ENCODE measurements around the gene RAPH1. TPM values are rescaled to one million over a fixed set of nuclear protein-coding genes. Genes with fewer than 3 reads are reported as not detected.
"Not testable (repeated sequence)": the region's sequence is repeated elsewhere in the genome, so short reads cannot be mapped to it uniquely, and the experiment has no call there.

The RAPH1 gene
- total RNA-seq, 4 donors from 2014 or later, result 17.1 to 39.6 (median 21.7) TPM

DNA sequence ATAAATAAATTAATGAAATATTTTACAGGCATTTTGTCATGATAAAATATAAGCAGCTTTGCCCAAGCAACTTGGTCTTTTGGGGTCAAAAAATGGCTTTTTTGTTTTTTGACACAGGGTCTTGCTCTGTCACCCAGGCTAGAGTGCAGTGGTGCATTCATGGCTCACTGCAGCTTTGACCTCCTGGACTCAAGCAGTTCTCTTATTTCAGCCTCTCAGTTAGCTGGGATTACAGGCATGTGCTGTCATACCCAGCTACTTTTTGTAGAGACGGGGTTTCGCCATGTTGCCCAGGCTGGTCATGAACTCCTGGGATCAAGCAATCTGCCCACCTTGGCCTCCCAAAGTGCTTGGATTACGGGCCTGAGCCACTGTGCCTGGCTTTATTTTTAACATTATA lies 155.9 kb downstream of the RAPH1 start:
- Histone ChIP-seq H3K4me3 (no peak overlapping the region), H3K4me1 (no peaks in the 10 kb centered on the region), H3K27me3 (no peaks in the 10 kb centered on the region), H3K9me3 (no peaks in the 10 kb centered on the region), H3K27ac (no peak overlapping the region), H3K36me3 (peaks cover 0 to 5% of the 10 kb centered on the region in 2 donors)
- 91 to 100% methylated on average over 2 to 3 of the region's 3 CpGs for WGBS, 2 donors (ENCODE audit: low coverage in 1 of 2)
- no peak for ATAC-seq
- TF ChIP-seq POLR2AphosphoS5 (IDR thresholded peaks at IDR 0.05), result no peak
- TF ChIP-seq POLR2A (IDR thresholded peaks at IDR 0.05), result no peak
- no peak for TF ChIP-seq EP300 (IDR thresholded peaks at IDR 0.05)
- TF ChIP-seq, protein P1, sequence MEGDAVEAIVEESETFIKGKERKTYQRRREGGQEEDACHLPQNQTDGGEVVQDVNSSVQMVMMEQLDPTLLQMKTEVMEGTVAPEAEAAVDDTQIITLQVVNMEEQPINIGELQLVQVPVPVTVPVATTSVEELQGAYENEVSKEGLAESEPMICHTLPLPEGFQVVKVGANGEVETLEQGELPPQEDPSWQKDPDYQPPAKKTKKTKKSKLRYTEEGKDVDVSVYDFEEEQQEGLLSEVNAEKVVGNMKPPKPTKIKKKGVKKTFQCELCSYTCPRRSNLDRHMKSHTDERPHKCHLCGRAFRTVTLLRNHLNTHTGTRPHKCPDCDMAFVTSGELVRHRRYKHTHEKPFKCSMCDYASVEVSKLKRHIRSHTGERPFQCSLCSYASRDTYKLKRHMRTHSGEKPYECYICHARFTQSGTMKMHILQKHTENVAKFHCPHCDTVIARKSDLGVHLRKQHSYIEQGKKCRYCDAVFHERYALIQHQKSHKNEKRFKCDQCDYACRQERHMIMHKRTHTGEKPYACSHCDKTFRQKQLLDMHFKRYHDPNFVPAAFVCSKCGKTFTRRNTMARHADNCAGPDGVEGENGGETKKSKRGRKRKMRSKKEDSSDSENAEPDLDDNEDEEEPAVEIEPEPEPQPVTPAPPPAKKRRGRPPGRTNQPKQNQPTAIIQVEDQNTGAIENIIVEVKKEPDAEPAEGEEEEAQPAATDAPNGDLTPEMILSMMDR (IDR thresholded peaks at IDR 0.05), result no peak

DNA sequence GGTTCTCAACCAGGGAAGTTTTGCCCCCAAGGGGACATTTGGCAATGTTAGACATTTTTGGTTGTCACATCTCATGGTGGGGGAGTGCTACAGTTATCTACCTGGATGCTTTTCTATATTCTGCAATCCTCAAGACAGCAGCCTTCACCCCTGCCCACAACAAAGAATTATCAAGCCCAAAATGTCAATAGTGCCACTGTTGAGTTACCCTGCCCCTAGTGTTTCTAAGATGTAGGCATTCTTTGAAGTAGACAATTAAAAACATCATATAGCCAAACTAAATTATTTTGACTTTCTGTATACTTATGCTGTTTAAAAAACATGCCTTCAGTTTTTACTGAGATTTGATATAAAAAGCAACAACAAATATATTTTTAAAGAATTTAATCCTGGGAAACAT lies 158.9 kb downstream of the RAPH1 start:
- H3K27me3 ChIP-seq, result no peaks in the 10 kb centered on the region
- TF ChIP-seq POLR2AphosphoS5 (IDR thresholded peaks at IDR 0.05) (no peak), POLR2A (IDR thresholded peaks at IDR 0.05) (no peak)
- no peak overlapping the region for H3K4me3 ChIP-seq
- no peaks in the 10 kb centered on the region for H3K36me3 ChIP-seq
- H3K27ac ChIP-seq, result no peak overlapping the region
- no peaks in the 10 kb centered on the region for H3K4me1 ChIP-seq
- ATAC-seq, result no peak
- no peaks in the 10 kb centered on the region for H3K9me3 ChIP-seq

DNA sequence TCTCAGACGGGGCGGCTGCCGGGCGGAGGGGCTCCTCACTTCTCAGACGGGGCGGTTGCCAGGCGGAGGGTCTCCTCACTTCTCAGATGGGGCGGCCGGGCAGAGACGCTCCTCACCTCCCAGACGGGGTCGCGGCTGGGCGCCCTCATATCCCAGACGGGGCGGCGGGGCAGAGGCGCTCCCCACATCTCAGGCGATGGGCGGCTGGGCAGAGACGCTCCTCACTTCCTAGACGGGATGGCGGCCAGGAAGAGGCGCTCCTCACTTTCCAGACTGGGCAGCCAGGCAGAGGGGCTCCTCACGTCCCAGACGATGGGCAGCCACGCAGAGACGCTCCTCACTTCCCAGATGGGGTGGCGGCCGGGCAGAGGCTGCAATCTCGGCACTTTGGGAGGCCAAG lies 162.4 kb downstream of the RAPH1 start:
- not testable (repeated sequence) for H3K9me3 ChIP-seq, H3K4me3 ChIP-seq, H3K27ac ChIP-seq, H3K4me1 ChIP-seq, H3K36me3 ChIP-seq, ATAC-seq, H3K27me3 ChIP-seq
- no CpG with 5 or more reads among the region's 31 CpGs for whole genome bisulfite sequencing, 2 donors (ENCODE audit: low coverage in 1 of 2)

GRCh38 chr2:203366639-203367466 lies 168.2 kb downstream of the RAPH1 start:
- WGBS, 2 donors (ENCODE audit: low coverage in 1 of 2), result 89 to 90% methylated on average over 5 of the region's 5 CpGs
- Histone ChIP-seq H3K36me3 (no peaks in the 10 kb centered on the region), H3K4me1 (peaks cover 0 to 12% (median 3%) of the 10 kb centered on the region in 3 donors), H3K4me3 (no peak overlapping the region), H3K27ac (no peak overlapping the region), H3K9me3 (no peaks in the 10 kb centered on the region), H3K27me3 (no peaks in the 10 kb centered on the region)
- no peak for TF ChIP-seq POLR2A (IDR thresholded peaks at IDR 0.05)
- no peak for TF ChIP-seq EP300 (IDR thresholded peaks at IDR 0.05)
- no peak for TF ChIP-seq POLR2AphosphoS5 (IDR thresholded peaks at IDR 0.05)
- TF ChIP-seq, protein P1 (IDR thresholded peaks at IDR 0.05), result no peak
- no peak for ATAC-seq

DNA sequence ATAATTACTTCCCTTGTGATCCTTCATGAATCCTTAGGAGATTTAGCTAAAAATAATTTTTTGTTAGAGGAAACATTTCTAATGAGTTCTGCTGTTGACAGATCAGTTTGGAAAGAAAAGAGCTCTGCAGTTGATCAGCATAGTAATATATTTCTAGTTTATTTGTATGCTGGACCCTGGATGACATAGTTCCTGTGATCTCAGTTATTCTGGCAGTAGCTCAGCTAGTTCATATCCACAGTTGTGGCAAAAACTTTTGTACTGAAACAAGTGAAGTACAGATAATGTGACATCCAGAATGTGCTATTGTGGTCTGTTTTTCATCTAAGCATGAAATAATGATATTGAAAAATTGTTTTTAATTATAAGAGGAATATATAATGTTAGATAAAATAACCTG lies 173.2 kb downstream of the RAPH1 start:
- no peak overlapping the region for H3K4me3 ChIP-seq
- H3K9me3 ChIP-seq, result no peaks in the 10 kb centered on the region
- H3K4me1 ChIP-seq, result peaks cover 0 to 29% (median 11%) of the 10 kb centered on the region in 3 donors
- H3K27me3 ChIP-seq, result no peaks in the 10 kb centered on the region
- TF ChIP-seq POLR2A (IDR thresholded peaks at IDR 0.05) (no peak), POLR2AphosphoS5 (IDR thresholded peaks at IDR 0.05) (no peak), EP300 (IDR thresholded peaks at IDR 0.05) (no peak)
- TF ChIP-seq, protein P1 (IDR thresholded peaks at IDR 0.05), result no peak
- peak overlapping the region in 2 of 4 donors; percentile 56 to 59 for H3K27ac ChIP-seq
- no peak for ATAC-seq
- no peaks in the 10 kb centered on the region for H3K36me3 ChIP-seq

GRCh38 chr2:203361495-203361894 lies 173.6 kb downstream of the RAPH1 start:
- H3K27ac ChIP-seq, result peak overlapping the region; percentile 18 to 65 (median 58)
- H3K4me1 ChIP-seq, result peaks cover 0 to 29% (median 11%) of the 10 kb centered on the region in 3 donors
- no peak for ATAC-seq
- 21 to 25% methylated on average over 2 of the region's 2 CpGs for WGBS, 2 donors (ENCODE audit: low coverage in 1 of 2)
- no peaks in the 10 kb centered on the region for H3K27me3 ChIP-seq
- no peaks in the 10 kb centered on the region for H3K36me3 ChIP-seq
- H3K4me3 ChIP-seq, result no peak overlapping the region
- H3K9me3 ChIP-seq, result no peaks in the 10 kb centered on the region
- TF ChIP-seq EP300 (IDR thresholded peaks at IDR 0.05) (no peak), POLR2AphosphoS5 (IDR thresholded peaks at IDR 0.05) (no peak), POLR2A (IDR thresholded peaks at IDR 0.05) (no peak)
- TF ChIP-seq, protein P1 (IDR thresholded peaks at IDR 0.05), result no peak

Measured in gastroesophageal sphincter (tissue), 4 donors.